Fibroblast of the conjunctiva (primary cell): ENCODE results near the gene HOXB8.

Experiments used
- DNase-seq: peaks from one replicate; pipeline ENCODE4 v3.0.0-alpha.2; 2010; ENCODE audit warnings: low read depth

The HOXB8 gene

GRCh38 chr17:48610282-48611211 is 4.5 kb downstream of the HOXB8 start, which contains the start of gene HOXB7:
Gene HOXB7, minus strand, starts transcription at chr17:48611017. Its CDS starts 99 bp downstream, at chr17:48610918.
- no peak for DNase-seq

- no peak for DNase-seq
Measured at GRCh38 chr17:48609759-48610281, 5.3 kb downstream of the HOXB8 start.

GRCh38 chr17:48609033-48609432 is 6.1 kb downstream of the HOXB8 start:
- DNase-seq: no peak

GRCh38 chr17:48608494-48608834 is 6.6 kb downstream of the HOXB8 start:
- DNase-seq: no peak

GRCh38 chr17:48606892-48607614 is 8.0 kb downstream of the HOXB8 start:
- DNase-seq: no peak

GRCh38 chr17:48605991-48606891 is 8.9 kb downstream of the HOXB8 start:
- no peak for DNase-seq

GRCh38 chr17:48605409-48605919 is 9.6 kb downstream of the HOXB8 start:
- no peak for DNase-seq

GRCh38 chr17:48604770-48605329 is 10.2 kb downstream of the HOXB8 start, which contains the start of gene HOXB6:
Gene HOXB6, minus strand, starts transcription at chr17:48604986. Its CDS starts 6,836 bp downstream, at chr17:48598150.
- DNase-seq: no peak

GRCh38 chr17:48603959-48604769 is 10.9 kb downstream of the HOXB8 start:
- no peak for DNase-seq

GRCh38 chr17:48601539-48602425 is 13.3 kb downstream of the HOXB8 start:
- no peak for DNase-seq

- DNase-seq: no peak
Measured at GRCh38 chr17:48601207-48601538, 13.9 kb downstream of the HOXB8 start.

- DNase-seq: no peak
Measured at GRCh38 chr17:48600244-48601098, 14.6 kb downstream of the HOXB8 start.

- no peak for DNase-seq
Measured at GRCh38 chr17:48599354-48599753, 15.7 kb downstream of the HOXB8 start.

- no peak for DNase-seq
Measured at GRCh38 chr17:48598736-48599135, 16.4 kb downstream of the HOXB8 start.

- no peak for DNase-seq
Measured at GRCh38 chr17:48597778-48598631, 17.1 kb downstream of the HOXB8 start.

GRCh38 chr17:48597528-48597777 is 17.6 kb downstream of the HOXB8 start:
- no peak for DNase-seq

- no peak for DNase-seq
Measured at GRCh38 chr17:48596735-48597527, 18.2 kb downstream of the HOXB8 start.
